HG02763 (cell line): ENCODE measurements around the gene WWOX.

Experiments
- ATAC-seq: cut with Tn5 transposase; IDR thresholded peaks from one replicate; pipeline ENCODE4 v1.9.1; 2021; ENCODE audit warnings: mild to moderate bottlenecking, moderate library complexity; ENCODE audit not compliant: unreplicated experiment

The WWOX gene

GRCh38 chr16:78903237-78903636, 803.8 kb downstream of the WWOX start:
- no peak for ATAC-seq

GRCh38 chr16:78903843-78904242, 804.4 kb downstream of the WWOX start:
- ATAC-seq: no peak

GRCh38 chr16:78906135-78906534, 806.7 kb downstream of the WWOX start:
- ATAC-seq: no peak

- no peak for ATAC-seq
Observed at GRCh38 chr16:78909226-78909625, 809.8 kb downstream of the WWOX start.

GRCh38 chr16:78915811-78916345, 816.4 kb downstream of the WWOX start:
- no peak for ATAC-seq

GRCh38 chr16:78916928-78917545, 817.6 kb downstream of the WWOX start:
- ATAC-seq: no peak

- no peak for ATAC-seq
Observed at GRCh38 chr16:78918805-78919305, 819.4 kb downstream of the WWOX start.

GRCh38 chr16:78919852-78920251, 820.4 kb downstream of the WWOX start:
- ATAC-seq: no peak

GRCh38 chr16:78920621-78921020, 821.2 kb downstream of the WWOX start:
- no peak for ATAC-seq

- no peak for ATAC-seq
Observed at GRCh38 chr16:78925083-78925767, 825.8 kb downstream of the WWOX start.

- no peak for ATAC-seq
Observed at GRCh38 chr16:78926723-78927210, 827.3 kb downstream of the WWOX start.

- no peak for ATAC-seq
Observed at GRCh38 chr16:78927766-78928165, 828.3 kb downstream of the WWOX start.

GRCh38 chr16:78929841-78930240, 830.4 kb downstream of the WWOX start:
- no peak for ATAC-seq

- no peak for ATAC-seq
Observed at GRCh38 chr16:78930561-78930960, 831.1 kb downstream of the WWOX start.

- no peak for ATAC-seq
Observed at GRCh38 chr16:78931267-78931666, 831.8 kb downstream of the WWOX start.

GRCh38 chr16:78931678-78932077, 832.2 kb downstream of the WWOX start:
- ATAC-seq: no peak

GRCh38 chr16:78932355-78932943, 833.0 kb downstream of the WWOX start:
- ATAC-seq: no peak

- ATAC-seq: no peak
Observed at GRCh38 chr16:78936060-78936459, 836.6 kb downstream of the WWOX start.

- ATAC-seq: no peak
Observed at GRCh38 chr16:78939597-78939996, 840.1 kb downstream of the WWOX start.

GRCh38 chr16:78942625-78943245, 843.3 kb downstream of the WWOX start:
- no peak for ATAC-seq

GRCh38 chr16:78945336-78945735, 845.9 kb downstream of the WWOX start:
- ATAC-seq: no peak
